ENCODE measurements around the gene VDAC1. TPM values are rescaled to one million over a fixed set of nuclear protein-coding genes. Genes with fewer than 3 reads are reported as not detected.

Gene VDAC1
- total RNA-seq, 1 donor from 2014 or later = 165 TPM

GRCh38 chr5:134019636-134020035 lies 14.9 kb upstream of the VDAC1 start:
- no peak for DNase-seq (ENCODE audit: low spot score)
- Mint-ChIP-seq H3K27ac (ENCODE audit: unreplicated experiment) (no peak overlapping the region), H3K4me1 (ENCODE audit: unreplicated experiment) (peaks cover 3% of the 10 kb centered on the region), H3K9me3 (ENCODE audit: unreplicated experiment) (no peaks in the 10 kb centered on the region), H3K4me3 (ENCODE audit: unreplicated experiment) (no peak overlapping the region), H3K27me3 (ENCODE audit: unreplicated experiment) (peaks cover 6% of the 10 kb centered on the region), H3K36me3 (ENCODE audit: low read depth, unreplicated experiment) (no peaks in the 10 kb centered on the region)
- TF ChIP-seq, protein P1, sequence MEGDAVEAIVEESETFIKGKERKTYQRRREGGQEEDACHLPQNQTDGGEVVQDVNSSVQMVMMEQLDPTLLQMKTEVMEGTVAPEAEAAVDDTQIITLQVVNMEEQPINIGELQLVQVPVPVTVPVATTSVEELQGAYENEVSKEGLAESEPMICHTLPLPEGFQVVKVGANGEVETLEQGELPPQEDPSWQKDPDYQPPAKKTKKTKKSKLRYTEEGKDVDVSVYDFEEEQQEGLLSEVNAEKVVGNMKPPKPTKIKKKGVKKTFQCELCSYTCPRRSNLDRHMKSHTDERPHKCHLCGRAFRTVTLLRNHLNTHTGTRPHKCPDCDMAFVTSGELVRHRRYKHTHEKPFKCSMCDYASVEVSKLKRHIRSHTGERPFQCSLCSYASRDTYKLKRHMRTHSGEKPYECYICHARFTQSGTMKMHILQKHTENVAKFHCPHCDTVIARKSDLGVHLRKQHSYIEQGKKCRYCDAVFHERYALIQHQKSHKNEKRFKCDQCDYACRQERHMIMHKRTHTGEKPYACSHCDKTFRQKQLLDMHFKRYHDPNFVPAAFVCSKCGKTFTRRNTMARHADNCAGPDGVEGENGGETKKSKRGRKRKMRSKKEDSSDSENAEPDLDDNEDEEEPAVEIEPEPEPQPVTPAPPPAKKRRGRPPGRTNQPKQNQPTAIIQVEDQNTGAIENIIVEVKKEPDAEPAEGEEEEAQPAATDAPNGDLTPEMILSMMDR (IDR thresholded peaks at IDR 0.05; ENCODE audit: unreplicated experiment) = no peak

GRCh38 chr5:134018986-134019316 lies 14.2 kb upstream of the VDAC1 start:
- H3K36me3 Mint-ChIP-seq (ENCODE audit: low read depth, unreplicated experiment) = no peaks in the 10 kb centered on the region
- H3K27me3 Mint-ChIP-seq (ENCODE audit: unreplicated experiment) = peaks cover 6% of the 10 kb centered on the region
- DNase-seq (ENCODE audit: low spot score) = no peak
- TF ChIP-seq, protein P1 (IDR thresholded peaks at IDR 0.05; ENCODE audit: unreplicated experiment) = no peak
- H3K4me1 Mint-ChIP-seq (ENCODE audit: unreplicated experiment) = peaks cover 3% of the 10 kb centered on the region
- H3K27ac Mint-ChIP-seq (ENCODE audit: unreplicated experiment) = no peak overlapping the region
- no peak overlapping the region for H3K4me3 Mint-ChIP-seq (ENCODE audit: unreplicated experiment)
- no peaks in the 10 kb centered on the region for H3K9me3 Mint-ChIP-seq (ENCODE audit: unreplicated experiment)

- Mint-ChIP-seq H3K27ac (ENCODE audit: unreplicated experiment) (peak overlapping the region; percentile 16), H3K4me1 (ENCODE audit: unreplicated experiment) (peaks cover 3% of the 10 kb centered on the region), H3K9me3 (ENCODE audit: unreplicated experiment) (no peaks in the 10 kb centered on the region), H3K27me3 (ENCODE audit: unreplicated experiment) (peaks cover 6% of the 10 kb centered on the region), H3K36me3 (ENCODE audit: low read depth, unreplicated experiment) (no peaks in the 10 kb centered on the region), H3K4me3 (ENCODE audit: unreplicated experiment) (no peak overlapping the region)
- no peak for DNase-seq (ENCODE audit: low spot score)
- TF ChIP-seq, protein P1 (IDR thresholded peaks at IDR 0.05; ENCODE audit: unreplicated experiment) = no peak
Measured at GRCh38 chr5:134018154-134018985, 13.6 kb upstream of the VDAC1 start.

DNA sequence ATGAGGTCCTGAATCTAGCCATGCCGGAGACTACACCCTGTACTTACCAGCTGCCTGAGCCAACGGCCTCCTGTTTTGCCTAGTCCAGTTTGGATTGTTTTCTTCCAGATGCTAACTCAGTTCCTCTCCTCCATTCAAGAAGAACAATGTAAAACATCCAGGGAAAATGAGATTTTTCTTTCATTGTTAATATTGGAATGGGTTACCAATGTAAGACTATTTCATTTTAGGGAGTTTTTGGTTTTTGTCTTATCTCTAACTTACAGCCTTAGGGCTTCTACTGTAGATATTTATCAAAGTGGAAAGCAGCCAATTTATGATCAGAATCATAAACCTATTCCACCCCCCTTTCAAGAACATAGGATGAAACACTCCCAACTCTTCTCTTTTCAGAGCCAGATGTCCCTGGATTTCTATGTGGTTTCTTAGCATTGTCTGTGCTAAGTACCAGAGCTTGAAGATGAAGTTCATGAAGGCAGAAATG lies 3.5 kb upstream of the VDAC1 start:
- Mint-ChIP-seq H3K9me3 (ENCODE audit: unreplicated experiment) (no peaks in the 10 kb centered on the region), H3K36me3 (ENCODE audit: low read depth, unreplicated experiment) (no peaks in the 10 kb centered on the region), H3K4me1 (ENCODE audit: unreplicated experiment) (peaks cover 11% of the 10 kb centered on the region), H3K27ac (ENCODE audit: unreplicated experiment) (no peak overlapping the region), H3K27me3 (ENCODE audit: unreplicated experiment) (peaks cover 10% of the 10 kb centered on the region), H3K4me3 (ENCODE audit: unreplicated experiment) (no peak overlapping the region)
- DNase-seq (ENCODE audit: low spot score) = no peak
- TF ChIP-seq, protein P1 (IDR thresholded peaks at IDR 0.05; ENCODE audit: unreplicated experiment) = no peak

DNA sequence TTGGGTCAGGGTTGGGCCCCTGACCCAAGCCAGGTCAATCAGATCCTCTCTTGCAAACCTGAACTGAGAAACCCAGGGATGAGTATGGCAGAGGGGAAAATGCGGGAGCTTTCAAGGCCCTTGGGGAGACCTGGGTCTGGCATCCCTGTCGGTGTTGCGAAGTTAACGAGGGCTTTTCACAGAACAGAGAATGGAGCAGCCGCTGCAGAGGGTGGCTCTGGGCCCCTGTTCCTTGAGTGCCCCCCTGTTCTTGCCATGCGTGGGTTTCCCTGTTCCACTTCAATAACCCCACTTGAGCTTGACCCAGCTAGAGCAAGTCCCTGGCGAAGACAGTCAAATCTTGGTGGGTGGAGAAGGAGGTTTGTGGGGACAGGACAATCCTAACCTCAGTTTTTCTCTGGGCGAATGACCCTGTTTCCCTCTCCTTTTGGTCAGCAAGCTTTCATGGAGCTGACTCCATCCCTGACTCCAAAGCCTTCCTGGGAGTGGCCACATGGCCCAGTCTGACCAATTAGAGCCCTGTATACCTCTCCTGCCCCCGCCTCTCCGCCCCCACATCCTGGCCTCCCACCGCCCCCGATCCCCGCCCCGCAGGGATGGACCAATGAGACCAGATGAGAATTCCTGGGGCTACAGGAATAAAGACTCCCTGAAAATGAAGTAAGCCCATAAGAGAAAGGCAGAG lies 2.9 kb upstream of the VDAC1 start:
- no peak for DNase-seq (ENCODE audit: low spot score)
- Mint-ChIP-seq H3K27me3 (ENCODE audit: unreplicated experiment) (peaks cover 14% of the 10 kb centered on the region), H3K27ac (ENCODE audit: unreplicated experiment) (no peak overlapping the region), H3K4me3 (ENCODE audit: unreplicated experiment) (no peak overlapping the region), H3K4me1 (ENCODE audit: unreplicated experiment) (peaks cover 17% of the 10 kb centered on the region), H3K9me3 (ENCODE audit: unreplicated experiment) (no peaks in the 10 kb centered on the region), H3K36me3 (ENCODE audit: low read depth, unreplicated experiment) (no peaks in the 10 kb centered on the region)
- TF ChIP-seq, protein P1 (IDR thresholded peaks at IDR 0.05; ENCODE audit: unreplicated experiment) = no peak
